ENCODE data around the gene RIOX2. TPM values are rescaled to one million over a fixed set of nuclear protein-coding genes. Genes with fewer than 3 reads are reported as not detected.

The RIOX2 gene
- total RNA-seq, 1 donor from 2014 or later: 24.0 TPM

GRCh38 chr3:97970956-97971620, 1.1 kb downstream of the RIOX2 start:
- Mint-ChIP-seq H3K4me3 (ENCODE audit: unreplicated experiment) (peak overlapping the region; percentile 89), H3K36me3 (ENCODE audit: unreplicated experiment) (peaks cover 5% of the 10 kb centered on the region), H3K9me3 (ENCODE audit: unreplicated experiment) (no peaks in the 10 kb centered on the region), H3K4me1 (ENCODE audit: unreplicated experiment) (peaks cover 24% of the 10 kb centered on the region), H3K27me3 (ENCODE audit: unreplicated experiment) (no peaks in the 10 kb centered on the region), H3K27ac (ENCODE audit: unreplicated experiment) (peak overlapping the region; percentile 85)
- no peak for DNase-seq (ENCODE audit: extremely low spot score, unreplicated experiment)
- TF ChIP-seq CTCF (IDR thresholded peaks at IDR 0.05): no peak

GRCh38 chr3:97970156-97970555, 2.1 kb downstream of the RIOX2 start:
- no peaks in the 10 kb centered on the region for H3K27me3 Mint-ChIP-seq (ENCODE audit: unreplicated experiment)
- no peak for DNase-seq (ENCODE audit: extremely low spot score, unreplicated experiment)
- TF ChIP-seq CTCF (IDR thresholded peaks at IDR 0.05): no peak

GRCh38 chr3:97969541-97969940, 2.7 kb downstream of the RIOX2 start:
- Mint-ChIP-seq H3K36me3 (ENCODE audit: unreplicated experiment) (peaks cover 7% of the 10 kb centered on the region), H3K27ac (ENCODE audit: unreplicated experiment) (no peak overlapping the region), H3K4me1 (ENCODE audit: unreplicated experiment) (peaks cover 26% of the 10 kb centered on the region), H3K9me3 (ENCODE audit: unreplicated experiment) (no peaks in the 10 kb centered on the region), H3K4me3 (ENCODE audit: unreplicated experiment) (no peak overlapping the region), H3K27me3 (ENCODE audit: unreplicated experiment) (no peaks in the 10 kb centered on the region)
- no peak for DNase-seq (ENCODE audit: extremely low spot score, unreplicated experiment)
- TF ChIP-seq CTCF (IDR thresholded peaks at IDR 0.05): no peak

More at GRCh38 chr3:97970156-97970555, 2.1 kb downstream of the RIOX2 start:
- peaks cover 7% of the 10 kb centered on the region for H3K36me3 Mint-ChIP-seq (ENCODE audit: unreplicated experiment)
- peaks cover 26% of the 10 kb centered on the region for H3K4me1 Mint-ChIP-seq (ENCODE audit: unreplicated experiment)
- peak overlapping the region; percentile 9 for H3K27ac Mint-ChIP-seq (ENCODE audit: unreplicated experiment)
- H3K9me3 Mint-ChIP-seq (ENCODE audit: unreplicated experiment): no peaks in the 10 kb centered on the region
- H3K4me3 Mint-ChIP-seq (ENCODE audit: unreplicated experiment): no peak overlapping the region

GRCh38 chr3:97968376-97968775, 3.9 kb downstream of the RIOX2 start:
- Mint-ChIP-seq H3K4me3 (ENCODE audit: unreplicated experiment) (no peak overlapping the region), H3K27ac (ENCODE audit: unreplicated experiment) (no peak overlapping the region), H3K9me3 (ENCODE audit: unreplicated experiment) (no peaks in the 10 kb centered on the region), H3K36me3 (ENCODE audit: unreplicated experiment) (peaks cover 11% of the 10 kb centered on the region), H3K27me3 (ENCODE audit: unreplicated experiment) (no peaks in the 10 kb centered on the region), H3K4me1 (ENCODE audit: unreplicated experiment) (peaks cover 26% of the 10 kb centered on the region)
- DNase-seq (ENCODE audit: extremely low spot score, unreplicated experiment): no peak
- no peak for TF ChIP-seq CTCF (IDR thresholded peaks at IDR 0.05)

GRCh38 chr3:97967966-97968365, 4.3 kb downstream of the RIOX2 start:
- no peak for TF ChIP-seq CTCF (IDR thresholded peaks at IDR 0.05)
- H3K4me1 Mint-ChIP-seq (ENCODE audit: unreplicated experiment): peaks cover 25% of the 10 kb centered on the region
- no peak overlapping the region for H3K27ac Mint-ChIP-seq (ENCODE audit: unreplicated experiment)
- no peak overlapping the region for H3K4me3 Mint-ChIP-seq (ENCODE audit: unreplicated experiment)
- no peaks in the 10 kb centered on the region for H3K9me3 Mint-ChIP-seq (ENCODE audit: unreplicated experiment)
- no peak for DNase-seq (ENCODE audit: extremely low spot score, unreplicated experiment)
- no peaks in the 10 kb centered on the region for H3K27me3 Mint-ChIP-seq (ENCODE audit: unreplicated experiment)
- H3K36me3 Mint-ChIP-seq (ENCODE audit: unreplicated experiment): peaks cover 11% of the 10 kb centered on the region
